Smooth muscle cell of the brain vasculature (primary cell): Measurements from ENCODE around the gene GCKR.

ENCODE experiments used
- DNase-seq: peaks from one replicate; pipeline ENCODE4 v3.0.0-alpha.2; 2012; ENCODE audit warnings: low read depth, low spot score

GCKR gene, protein sequence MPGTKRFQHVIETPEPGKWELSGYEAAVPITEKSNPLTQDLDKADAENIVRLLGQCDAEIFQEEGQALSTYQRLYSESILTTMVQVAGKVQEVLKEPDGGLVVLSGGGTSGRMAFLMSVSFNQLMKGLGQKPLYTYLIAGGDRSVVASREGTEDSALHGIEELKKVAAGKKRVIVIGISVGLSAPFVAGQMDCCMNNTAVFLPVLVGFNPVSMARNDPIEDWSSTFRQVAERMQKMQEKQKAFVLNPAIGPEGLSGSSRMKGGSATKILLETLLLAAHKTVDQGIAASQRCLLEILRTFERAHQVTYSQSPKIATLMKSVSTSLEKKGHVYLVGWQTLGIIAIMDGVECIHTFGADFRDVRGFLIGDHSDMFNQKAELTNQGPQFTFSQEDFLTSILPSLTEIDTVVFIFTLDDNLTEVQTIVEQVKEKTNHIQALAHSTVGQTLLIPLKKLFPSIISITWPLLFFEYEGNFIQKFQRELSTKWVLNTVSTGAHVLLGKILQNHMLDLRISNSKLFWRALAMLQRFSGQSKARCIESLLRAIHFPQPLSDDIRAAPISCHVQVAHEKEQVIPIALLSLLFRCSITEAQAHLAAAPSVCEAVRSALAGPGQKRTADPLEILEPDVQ

DNA sequence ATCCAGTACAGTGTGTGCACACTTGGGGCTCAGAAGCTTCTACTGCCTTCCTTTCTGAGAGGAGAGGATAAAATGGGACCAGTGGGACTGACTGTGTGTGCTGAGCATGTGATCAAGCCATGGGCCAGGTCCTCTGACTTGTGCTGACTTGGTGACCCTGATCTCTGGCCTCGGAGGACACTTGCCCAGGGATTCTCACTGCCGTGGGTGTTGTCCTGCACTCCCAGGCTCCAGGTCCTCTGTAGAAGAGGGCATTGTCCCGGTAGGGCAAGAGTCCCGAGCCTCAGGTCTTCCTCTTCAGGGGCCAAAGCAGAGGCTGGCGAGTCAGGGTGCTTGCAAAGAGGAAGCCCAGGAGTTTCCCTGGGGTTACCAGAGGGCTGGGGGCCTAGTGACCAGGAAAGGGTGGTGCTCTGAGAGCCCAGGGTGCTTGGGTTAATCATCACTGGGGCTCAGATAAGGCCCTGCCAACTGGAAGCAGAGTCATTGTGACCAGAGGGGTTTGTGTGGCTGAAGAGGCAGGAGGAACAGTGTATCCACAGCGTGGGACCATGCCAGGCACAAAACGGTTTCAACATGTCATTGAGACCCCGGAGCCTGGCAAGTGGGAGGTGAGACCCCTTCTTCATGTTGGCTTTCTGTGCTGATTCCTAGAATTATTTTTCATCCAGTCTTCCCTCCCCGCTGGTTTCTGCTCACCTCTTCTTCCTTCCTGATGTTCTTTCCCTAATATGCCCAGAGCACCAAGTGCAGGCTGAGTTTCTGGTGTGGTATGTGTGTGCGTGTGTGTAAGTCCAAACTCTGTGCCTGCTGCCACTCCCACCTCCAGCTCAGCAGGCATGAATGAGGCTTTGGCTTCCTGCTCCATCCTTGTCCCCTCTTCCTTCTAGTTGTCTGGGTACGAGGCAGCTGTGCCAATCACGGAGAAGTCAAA is at the start of gene GCKR:
Gene GCKR, plus strand, starts transcription at position 483 of the 931 bp plus-strand sequence. Its CDS starts 66 bp downstream, at position 549.
- DNase-seq = no peak

DNA sequence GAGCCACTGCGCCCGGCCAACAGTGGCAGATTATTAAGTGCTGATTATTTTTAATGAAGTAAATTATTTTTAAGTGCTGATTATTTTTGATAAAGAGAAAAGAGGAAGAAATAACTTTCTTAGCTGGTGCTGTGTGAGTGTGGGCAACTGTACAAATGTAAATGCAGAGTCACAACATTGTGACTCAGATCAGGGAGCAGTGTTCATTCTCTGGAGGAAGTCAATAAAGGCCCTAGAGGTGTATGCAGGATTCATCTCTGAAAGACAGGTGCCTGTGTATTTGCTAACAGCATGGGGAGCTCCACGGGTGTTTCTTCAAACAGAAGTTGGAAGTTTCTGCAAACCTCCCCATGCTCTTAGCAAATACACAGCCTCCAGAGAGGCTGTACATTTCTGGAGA is 48.3 kb upstream of the GCKR start:
- no peak for DNase-seq

DNA sequence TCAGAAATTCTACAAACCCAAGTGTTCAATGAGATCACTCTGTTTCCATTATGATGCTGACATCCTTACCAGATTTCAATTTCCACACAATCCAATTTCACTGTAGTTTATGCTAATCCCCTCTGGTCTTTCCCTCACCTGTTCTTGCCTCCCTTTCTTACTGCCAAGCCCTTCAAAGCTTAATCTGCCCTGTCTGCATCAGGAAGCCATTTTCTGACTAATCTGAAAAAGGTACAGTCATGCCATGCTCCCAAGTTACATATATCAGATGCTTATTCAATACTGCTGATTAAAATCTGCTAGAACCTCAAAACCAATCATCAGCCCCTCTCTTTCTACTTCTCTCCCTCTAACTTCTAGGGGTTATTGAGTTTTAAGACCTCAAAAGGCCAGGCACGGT is 45.5 kb upstream of the GCKR start:
- DNase-seq = no peak

DNA sequence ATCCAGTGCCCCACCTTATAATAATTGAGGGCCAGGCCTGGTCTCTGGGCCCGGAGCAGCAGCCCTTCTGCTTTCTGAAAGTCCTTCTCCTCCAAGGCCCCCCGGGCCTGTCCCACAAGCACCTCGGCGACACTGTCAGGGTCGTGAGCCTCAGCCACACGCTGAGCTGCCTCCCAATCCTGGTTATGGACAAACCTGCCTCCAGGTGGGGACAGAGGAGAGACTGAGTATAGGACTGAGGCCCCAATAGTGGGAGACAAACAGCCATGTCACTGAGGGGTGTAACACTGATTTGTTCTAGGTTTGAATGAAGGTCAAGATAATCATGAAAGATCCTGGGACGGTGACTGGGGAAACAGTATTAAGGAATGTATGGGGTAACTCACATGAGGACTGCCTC is 42.7 kb upstream of the GCKR start:
- DNase-seq = no peak

DNA sequence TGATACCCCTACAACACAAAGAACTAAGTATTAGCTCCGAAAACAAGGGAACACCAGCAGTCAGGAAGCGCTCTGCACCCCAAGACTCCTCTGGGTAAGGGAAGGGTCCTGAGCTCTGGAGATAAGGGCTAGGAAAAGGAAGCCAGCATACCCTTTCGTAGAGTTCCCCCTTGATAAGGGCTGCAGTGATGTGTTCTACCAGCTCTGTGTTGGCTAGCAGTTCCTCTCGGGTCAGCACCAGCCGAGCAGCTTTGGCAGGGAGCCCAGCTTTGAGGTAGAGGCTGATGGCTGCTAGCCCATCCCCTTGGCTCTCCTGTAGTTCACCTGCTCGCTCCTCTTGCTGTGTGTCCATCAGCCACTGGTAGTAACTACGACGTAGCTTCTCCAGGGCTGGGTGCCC is 35.5 kb upstream of the GCKR start:
- DNase-seq = no peak

DNA sequence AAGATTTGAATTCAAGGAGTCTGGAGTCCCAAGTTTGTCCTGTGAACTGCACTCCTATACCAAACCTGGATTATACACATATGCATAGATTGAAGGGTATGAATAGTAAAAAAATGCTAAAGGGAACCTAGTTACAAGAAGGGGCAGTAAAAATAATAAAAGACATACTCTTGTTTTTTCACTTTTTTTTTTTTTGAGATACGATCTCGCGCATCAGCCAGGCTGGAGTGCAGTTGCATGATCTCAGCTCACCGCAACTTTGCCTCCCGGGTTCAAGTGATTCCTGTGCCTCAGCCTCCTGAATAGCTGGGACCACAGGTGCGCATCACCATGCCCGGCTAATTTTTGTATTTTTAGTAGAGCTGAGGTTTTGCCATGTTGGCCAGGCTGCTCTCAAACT is 32.2 kb upstream of the GCKR start:
- no peak for DNase-seq

DNA sequence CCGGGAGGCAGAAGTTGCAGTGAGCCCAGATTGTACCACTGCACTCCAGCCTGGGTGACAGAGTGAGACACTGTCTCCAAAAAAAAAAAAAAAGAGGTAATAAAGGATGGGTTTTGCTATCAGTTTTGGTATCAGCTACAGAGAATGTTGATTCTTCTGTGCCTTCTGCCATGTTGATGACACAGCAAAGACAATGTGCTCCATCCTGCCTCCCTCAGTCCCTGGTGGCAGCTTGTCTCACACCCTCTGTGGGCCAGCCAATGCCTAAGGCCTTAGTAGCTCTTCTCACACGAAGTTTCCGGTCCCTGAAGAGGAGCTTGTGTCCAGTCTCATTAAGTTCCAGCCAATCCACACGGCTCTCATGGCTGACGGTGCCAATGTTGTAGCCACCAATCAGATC is 24.7 kb upstream of the GCKR start:
- DNase-seq = no peak

DNA sequence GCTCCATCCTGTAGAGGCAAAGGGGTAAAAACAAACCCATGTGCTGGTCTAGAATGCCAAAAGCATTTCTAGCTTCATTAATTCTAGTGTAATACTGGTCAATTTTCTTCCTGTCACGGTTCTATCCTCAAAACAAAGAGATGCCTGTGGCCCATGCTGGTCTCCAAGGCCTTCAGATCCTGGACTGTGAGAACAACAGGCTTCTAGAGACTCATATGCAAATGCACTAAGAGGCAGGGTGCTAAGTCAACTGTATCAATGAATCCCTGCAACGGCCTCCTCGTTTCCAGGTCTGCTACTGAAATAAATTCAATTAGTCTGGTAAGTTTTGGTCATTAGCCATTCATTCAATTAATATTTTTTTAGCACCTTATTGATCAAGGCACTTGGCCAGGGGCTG is 11.1 kb upstream of the GCKR start:
- DNase-seq = no peak

DNA sequence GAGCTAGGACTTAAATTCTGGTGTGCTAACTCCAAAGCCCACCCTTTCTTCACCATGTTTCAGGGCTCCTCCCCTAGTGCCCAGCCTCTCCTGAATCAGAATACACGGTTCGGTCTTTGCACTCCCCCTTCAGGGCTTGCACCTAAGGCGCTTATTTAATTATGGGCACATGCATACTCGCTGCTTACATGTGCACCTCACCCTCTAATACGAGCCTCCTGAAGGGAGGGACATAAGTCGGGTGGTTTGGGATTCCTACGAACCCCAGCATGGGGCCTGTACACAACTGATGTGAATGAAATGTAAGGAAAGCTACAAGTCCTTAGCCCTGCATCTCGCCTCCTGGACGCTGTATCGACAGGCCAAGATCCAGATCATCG is 7.5 kb upstream of the GCKR start:
- DNase-seq = peak; percentile 1

DNA sequence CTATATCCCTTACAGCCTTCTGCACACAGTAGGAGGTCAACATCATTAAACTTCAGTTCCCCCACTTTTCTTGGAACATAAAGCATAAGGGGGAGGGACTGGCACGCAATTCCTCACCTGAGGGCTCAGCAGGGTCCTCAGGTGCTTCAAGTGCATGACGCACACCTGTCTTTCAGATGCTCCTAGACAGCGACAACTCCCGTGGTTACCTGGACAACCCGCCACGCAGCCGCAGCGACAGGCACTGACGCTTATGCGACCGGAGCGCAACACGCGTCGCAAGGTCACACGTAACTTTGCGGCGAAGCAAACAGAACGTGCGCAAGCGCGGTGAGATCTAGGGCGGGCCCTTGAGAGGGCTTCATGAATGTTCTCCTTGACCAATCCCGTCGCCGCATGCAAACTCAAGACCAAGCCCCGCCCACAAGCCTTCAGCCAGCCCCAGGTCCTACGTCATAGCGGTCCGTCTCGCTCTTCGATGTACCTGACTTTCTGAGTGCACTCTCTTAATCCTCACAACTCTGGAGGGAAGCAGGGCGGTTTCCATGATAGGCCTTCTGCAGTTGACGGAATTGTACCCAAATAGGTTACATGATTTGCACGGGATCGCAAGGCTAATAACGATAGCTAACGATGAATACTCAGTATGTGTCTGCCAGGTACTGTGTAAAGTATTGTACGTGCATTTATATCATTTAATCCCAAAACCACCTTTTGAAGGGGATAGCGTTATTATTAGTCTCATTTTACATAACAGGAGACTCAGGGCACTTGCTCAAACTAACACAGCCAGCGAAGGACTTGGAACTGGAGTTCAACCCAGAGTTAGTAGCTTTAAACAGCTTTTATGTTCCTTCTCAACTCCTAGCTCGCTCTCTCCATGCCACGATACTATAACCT is 6.9 kb upstream of the GCKR start, which contains the start of gene IFT172:
Gene IFT172, minus strand, starts transcription at position 246 of the 900 bp plus-strand sequence. Its CDS starts 90 bp downstream, at position 156.
- DNase-seq = peak; percentile 91

DNA sequence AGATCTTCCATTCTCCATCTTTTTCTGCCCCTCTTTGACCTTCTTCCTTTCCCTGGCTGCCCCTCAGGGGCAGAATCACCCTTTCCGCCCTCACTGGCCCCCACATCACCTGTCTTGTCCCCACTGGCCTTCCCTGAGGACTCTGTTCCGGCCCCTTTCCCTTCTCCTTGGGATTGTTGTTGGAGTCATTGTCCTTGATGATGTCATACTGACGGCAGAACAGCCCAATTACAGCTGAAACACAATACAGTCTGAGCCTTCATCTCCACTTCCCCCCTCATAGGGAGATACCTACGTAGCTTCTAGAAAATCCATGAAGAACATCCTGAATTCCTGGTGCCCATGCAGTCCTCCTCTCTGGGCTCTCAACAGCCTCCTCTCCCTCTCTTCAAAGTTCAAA is 4.1 kb upstream of the GCKR start:
- DNase-seq = no peak

DNA sequence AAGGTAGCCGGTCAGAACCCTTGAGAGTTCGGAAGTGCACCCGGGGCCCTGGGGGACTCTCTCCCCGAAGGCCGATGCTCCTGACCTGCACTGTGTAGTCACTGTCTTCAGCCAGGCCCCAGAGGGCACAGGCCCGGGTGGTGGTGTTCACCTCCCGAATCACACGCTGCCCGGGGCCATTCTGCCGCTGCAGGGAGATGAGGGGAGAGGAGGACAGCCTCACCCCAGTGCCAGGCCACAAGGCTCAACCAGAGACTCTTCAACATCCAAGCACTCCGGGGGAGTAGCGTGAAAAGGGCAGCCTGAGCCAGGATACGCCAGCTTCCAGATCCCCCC is 2.7 kb upstream of the GCKR start:
- DNase-seq = no peak

DNA sequence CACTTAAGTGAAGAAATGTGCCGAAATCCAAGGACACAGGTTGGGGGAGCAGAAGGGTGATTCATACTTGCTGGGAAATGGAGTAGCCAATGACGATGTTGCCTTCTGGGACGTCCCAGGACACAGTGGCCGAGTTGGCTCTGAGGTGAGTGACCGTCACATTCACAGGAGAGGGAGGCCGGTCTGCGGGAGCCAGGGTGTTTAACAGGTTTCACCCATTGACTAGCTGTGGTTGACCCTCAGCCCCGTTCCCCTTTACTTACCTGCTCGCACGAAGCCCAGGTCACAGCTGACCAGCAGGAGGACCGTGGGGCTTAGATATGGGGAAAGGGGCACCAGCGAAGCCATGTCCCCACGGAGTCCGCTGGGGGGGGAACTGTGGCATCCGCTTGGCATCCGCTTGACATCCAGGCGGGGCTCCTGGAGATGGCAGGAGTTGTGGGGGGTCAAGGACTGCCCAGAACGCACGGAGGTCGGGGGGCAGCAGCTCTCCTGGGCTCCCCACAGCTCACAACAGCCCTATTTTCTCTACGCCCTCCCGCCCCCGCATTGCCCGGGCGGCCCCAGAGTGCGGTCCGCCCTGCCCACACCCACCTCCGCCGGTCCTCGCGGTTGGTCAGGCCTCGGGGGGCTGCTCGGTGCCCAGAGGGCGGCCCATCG is 2.2 kb upstream of the GCKR start:
- DNase-seq = no peak

DNA sequence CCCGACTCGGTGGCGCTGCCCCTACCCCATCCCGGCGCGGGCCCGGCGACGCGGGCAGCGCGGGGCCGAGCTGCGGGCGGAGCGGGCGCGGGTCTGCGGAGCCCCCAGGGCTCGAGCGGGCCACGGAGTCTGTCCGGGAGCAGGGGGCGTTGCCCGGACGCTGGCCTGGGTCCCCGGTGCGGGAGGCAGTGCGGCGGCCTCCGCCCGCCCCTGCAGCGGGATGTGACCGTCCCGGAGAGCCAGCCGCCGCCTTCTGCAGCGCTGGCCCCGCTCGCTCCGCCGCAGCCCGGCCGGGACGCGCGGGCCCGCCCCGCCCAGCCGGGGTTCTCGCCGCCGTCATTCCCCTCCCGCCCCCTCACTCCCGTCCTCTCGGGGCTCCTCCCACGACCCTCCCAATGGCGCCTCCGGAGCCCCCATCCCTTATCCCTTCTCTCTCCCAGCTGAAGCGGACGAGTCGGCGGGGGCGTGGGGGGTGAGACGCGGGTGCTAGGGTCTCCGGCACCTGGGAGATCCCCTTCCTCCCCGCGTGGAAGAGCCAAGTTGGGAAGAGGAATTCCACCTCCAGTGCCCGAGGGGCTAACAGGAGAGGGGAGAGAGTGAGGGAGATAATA is 1.6 kb upstream of the GCKR start, which contains the start of gene FNDC4:
Gene FNDC4, minus strand, starts transcription at position 257 of the 611 bp plus-strand sequence. CDS start 521 bp downstream, outside the sequence.
- DNase-seq = no peak

DNA sequence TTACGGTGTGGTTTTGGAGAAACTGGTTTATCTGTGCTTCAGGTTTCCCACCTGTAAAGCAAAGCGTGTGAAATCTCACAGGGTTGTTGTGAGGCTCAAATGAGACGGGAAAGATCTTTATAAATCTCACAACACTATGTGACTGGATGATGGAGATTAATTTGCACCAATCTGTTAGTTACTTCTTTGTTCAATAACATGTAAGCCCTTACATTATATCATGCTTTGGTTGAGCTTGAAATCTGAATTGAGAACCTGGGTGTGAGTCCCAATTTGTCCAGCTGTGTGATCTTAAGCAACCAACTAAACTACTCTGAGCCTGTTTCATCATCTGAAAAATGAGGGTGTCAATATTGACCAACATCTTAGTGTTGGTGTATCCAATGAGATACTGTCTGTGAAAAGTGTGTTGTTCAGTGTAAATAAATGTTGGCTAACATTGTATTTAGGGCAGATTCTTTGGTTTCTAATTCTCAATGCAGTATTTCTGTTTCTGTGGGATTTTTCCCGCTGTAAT is 741 bp upstream of the GCKR start:
- no peak for DNase-seq

DNA sequence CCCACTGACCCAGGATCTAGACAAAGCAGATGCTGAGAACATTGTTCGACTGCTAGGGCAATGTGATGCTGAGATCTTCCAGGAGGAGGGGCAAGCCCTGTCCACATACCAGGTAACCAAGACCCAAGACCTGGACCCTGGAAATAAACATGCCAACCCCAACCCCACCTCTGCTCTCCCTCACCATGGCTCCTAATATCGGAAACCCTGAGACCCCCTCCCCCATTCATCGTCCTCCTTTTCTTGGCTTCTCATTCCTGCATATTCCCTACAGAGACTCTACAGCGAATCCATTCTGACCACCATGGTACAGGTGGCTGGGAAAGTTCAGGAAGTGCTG is 619 bp downstream of the GCKR start:
- DNase-seq = no peak

DNA sequence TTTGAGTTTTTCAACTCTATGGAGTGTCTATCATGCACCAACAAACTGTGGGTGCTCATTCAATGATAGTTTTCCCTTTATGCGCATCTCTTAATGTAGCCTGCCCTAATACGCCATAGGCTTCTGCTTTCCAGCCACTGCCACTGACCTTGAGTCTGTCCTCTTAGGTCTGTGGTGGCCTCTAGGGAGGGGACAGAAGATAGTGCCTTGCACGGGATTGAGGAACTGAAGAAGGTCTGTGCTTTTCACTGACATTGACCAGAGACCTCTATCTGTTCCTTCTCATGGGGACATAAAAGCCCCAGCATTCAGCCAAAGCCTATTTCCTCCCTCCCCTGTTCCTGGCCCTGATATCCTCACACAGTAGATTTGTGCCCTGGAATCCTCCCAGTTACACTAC is 2.3 kb downstream of the GCKR start:
- DNase-seq = no peak

DNA sequence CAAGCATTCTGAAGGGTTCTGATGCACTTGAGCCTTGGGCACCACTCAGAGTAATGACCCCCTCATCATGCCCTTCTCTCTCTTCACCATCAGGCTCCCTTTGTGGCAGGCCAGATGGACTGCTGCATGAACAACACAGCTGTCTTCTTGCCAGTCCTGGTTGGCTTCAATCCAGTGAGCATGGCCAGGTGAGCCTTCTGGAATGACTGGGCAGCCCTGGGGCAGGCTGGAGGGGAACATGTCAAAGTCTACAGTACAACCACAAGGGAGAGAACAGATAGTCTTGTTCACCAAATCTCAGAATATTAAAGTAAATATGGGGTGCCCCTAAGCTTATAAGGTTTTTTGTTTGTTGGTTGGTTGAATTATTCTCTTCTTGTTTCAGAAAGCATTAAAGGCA is 4.4 kb downstream of the GCKR start:
- DNase-seq = no peak

DNA sequence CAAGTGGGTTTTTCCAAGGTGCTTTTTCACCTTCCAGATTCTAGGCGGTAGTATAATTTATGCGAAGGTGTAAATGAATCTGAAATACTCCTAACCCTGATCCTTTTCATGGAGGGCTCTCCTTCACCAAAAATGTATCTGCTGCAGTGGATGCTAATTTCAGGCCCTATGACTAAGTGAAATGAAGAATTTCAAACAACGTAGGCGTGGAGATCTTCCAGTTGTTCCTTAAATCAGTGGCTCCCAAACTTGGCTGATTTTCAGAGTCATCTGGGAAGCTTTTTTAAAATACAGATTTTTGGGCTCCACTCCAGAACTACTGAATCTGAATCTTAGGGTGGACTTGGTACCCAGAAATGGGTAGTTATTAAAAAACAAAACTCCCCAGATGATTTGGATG is 5.5 kb downstream of the GCKR start:
- DNase-seq = no peak

DNA sequence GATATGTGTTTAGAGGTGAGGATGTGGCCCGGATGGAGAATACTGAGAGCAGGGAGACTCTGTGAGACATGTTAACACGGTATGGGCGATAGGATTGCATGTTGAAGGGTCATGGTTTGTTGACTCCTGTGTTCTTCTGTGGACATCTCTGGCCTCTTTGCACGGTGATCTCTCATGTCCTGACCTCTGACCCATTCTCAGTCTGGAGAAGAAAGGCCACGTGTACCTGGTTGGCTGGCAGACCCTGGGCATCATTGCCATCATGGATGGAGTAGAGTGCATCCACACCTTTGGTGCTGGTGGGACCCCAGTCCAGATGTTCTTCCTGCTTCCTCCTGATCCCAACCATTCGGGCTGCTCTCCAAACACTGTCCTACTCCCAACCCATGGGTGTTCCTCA is 9.9 kb downstream of the GCKR start:
- no peak for DNase-seq
